NCI-H1436 treated with DMSO at 0.1 percent for 48 hours (cell line): ENCODE measurements around the gene KLHDC1.

Source experiments
- DNase-seq: peaks from one replicate; lab custom pipeline; 2025; lab: John Stamatoyannopoulos, UW

Gene KLHDC1

GRCh38 chr14:49783394-49784014 is 90.6 kb downstream of the KLHDC1 start:
- no peak for DNase-seq

- DNase-seq: no peak
These were observed 93.4 kb downstream of the KLHDC1 start for GRCh38 chr14:49786315-49786714.

GRCh38 chr14:49792618-49793017 is 99.7 kb downstream of the KLHDC1 start:
- no peak for DNase-seq

GRCh38 chr14:49796025-49796424 is 103.1 kb downstream of the KLHDC1 start:
- DNase-seq: no peak
